Measurements from ENCODE around the gene YOD1. TPM values are rescaled to one million over a fixed set of nuclear protein-coding genes. Genes with fewer than 3 reads are reported as not detected.
"Not testable (repeated sequence)": the region's sequence is repeated elsewhere in the genome, so short reads cannot be mapped to it uniquely, and the experiment has no call there.

Gene YOD1
- total RNA-seq, 1 experiment from 2014 or later, result 19.2 TPM

DNA sequence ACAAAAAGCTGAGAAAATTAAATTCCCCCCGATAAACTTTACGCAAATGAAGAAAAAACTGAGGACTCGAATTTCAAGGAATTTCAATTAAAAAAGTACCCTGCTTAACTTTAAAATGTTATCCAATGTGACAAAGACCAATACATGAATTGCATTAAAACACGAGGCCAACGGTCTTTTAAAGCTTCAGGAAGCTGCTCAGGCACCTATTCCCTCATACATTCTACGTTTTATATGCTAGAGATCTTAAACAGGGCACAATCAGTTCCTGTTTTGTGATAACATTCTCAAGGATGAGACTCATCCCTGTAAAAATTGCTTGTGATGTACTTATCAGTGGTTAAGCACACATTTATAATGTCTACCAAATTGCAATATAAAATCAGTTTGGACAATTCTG is 3.0 kb downstream of the YOD1 start:
- Histone ChIP-seq H3K27me3 (ENCODE audit: control insufficient read depth, insufficient read depth, low read length) (no peaks in the 10 kb centered on the region), H3K4me3 (ENCODE audit: insufficient read depth, low read depth, low read length) (no peak overlapping the region), H3K36me3 (replicated peaks; ENCODE audit: control insufficient read depth, insufficient read depth, low read length) (peaks cover 9% of the 10 kb centered on the region)
- DNase-seq, result no peak

DNA sequence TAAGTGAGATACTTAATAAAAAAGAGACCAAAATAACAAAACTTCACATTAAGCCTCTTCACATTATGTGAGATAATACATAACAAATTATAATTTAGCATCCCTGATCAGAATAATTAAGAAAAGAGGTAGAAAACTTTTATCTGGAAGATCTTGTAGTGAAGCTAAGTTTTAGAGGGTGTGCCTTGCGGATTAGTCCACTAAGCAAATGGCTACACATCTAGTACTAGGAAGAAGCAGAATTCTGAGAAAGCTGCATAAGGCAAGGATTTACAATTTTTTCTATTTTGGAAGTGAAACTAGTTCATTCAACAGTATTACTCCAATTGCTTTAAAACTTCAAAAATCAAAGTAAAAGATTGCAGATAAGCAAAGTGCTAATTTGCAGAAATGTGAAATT is 3.5 kb downstream of the YOD1 start:
- DNase-seq, result no peak
- no peaks in the 10 kb centered on the region for H3K27me3 ChIP-seq (ENCODE audit: control insufficient read depth, insufficient read depth, low read length)
- H3K4me3 ChIP-seq (ENCODE audit: insufficient read depth, low read depth, low read length), result no peak overlapping the region
- H3K36me3 ChIP-seq (replicated peaks; ENCODE audit: control insufficient read depth, insufficient read depth, low read length), result peaks cover 9% of the 10 kb centered on the region

DNA sequence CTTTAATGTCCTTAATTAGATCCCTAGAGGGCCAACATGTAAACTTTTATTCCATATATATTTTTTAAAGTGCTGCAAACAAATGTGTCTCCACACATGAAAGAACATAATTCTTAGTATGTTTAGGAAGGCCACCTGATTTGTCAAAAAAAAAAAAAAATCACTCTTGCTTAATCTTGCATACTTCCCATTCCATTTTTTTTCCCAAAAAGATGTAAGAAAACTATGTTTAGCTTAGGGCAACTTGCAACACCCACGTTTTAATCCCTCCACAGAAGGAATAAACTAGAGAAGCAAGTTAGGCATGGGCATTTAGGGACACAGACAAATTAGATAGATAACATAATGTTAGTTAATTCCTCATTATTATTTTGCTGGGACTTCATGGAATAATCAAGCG is 5.6 kb downstream of the YOD1 start:
- DNase-seq, result no peak
- Histone ChIP-seq H3K27me3 (ENCODE audit: control insufficient read depth, insufficient read depth, low read length) (no peaks in the 10 kb centered on the region), H3K4me3 (ENCODE audit: insufficient read depth, low read depth, low read length) (no peak overlapping the region), H3K36me3 (replicated peaks; ENCODE audit: control insufficient read depth, insufficient read depth, low read length) (peaks cover 9% of the 10 kb centered on the region)

DNA sequence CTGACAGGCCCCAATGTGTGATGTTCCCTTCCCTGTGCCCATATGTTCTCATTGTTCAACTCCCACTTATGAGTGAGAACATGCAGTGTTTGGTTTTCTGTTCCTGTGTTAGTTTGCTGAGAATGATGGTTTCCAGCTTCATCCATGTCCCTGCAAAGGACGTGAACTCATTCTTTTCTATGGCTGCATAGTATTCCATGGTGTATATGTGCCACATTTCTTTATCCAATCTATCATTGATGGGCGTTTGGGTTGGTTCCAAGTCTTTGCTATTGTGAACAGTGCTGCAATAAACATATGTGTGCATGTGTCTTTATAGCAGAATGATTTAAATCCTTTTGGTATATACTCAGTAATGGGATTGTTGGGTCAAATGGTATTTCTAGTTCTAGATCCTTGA is 9.6 kb downstream of the YOD1 start:
- not testable (repeated sequence) for H3K4me3 ChIP-seq (ENCODE audit: insufficient read depth, low read depth, low read length); DNase-seq; H3K36me3 ChIP-seq (replicated peaks; ENCODE audit: control insufficient read depth, insufficient read depth, low read length); H3K27me3 ChIP-seq (ENCODE audit: control insufficient read depth, insufficient read depth, low read length)

DNA sequence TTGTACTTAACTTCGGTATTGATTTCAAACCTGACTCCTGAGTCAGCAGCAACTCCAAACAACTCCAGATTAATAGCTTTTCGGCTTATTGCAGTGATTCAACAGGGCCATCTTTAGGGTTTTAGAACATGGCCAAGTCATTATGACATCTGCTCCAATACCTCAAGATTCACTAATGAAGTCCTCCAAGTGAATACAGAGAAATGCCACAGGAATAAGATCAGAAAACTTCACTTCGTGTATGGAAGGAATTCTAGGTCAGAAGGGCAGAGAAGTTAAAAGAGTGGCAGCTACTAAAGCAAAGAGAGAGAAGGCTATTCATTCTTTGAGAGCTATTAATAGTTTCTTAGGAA is 10.9 kb downstream of the YOD1 start:
- no peak for DNase-seq
- Histone ChIP-seq H3K27me3 (ENCODE audit: control insufficient read depth, insufficient read depth, low read length) (no peaks in the 10 kb centered on the region), H3K4me3 (ENCODE audit: insufficient read depth, low read depth, low read length) (no peak overlapping the region), H3K36me3 (replicated peaks; ENCODE audit: control insufficient read depth, insufficient read depth, low read length) (no peaks in the 10 kb centered on the region)

DNA sequence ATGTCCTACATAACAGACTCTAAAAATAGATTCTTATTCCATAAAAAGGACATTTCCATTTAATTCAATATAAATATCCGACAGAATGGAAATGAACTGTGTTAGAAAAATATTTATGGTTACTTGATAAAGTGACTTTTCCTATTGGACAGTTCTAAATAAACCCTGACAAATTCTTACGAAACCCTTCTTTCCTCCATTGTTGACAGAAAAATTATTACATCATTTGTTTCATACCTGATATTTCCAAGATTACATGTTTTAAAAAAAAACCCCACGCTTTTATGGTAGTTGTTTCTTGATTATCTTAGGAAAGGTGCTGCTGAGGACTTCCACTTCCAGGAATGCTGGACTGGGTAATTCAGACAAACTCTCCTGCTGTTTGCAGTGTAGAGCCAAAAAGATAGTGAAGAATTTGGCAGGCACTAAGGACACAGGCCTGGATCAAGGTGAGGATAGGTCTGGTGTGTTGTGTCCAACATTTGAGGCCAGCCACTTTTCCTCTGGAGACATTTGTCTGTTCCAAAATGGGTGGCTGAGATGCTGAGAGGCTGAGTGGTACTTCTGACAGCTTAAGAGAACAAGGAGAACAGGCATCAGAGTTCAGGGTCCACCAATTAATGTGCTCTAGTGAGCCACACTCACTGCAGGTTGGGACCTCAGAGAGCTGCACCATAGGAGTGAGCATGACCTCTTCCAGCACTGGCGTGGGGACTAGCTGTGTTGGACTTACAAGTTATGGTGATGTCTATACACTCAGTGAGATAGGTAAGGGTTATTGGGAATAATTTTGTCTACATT is 11.4 kb downstream of the YOD1 start:
- no peak for DNase-seq
- no peaks in the 10 kb centered on the region for H3K36me3 ChIP-seq (replicated peaks; ENCODE audit: control insufficient read depth, insufficient read depth, low read length)
- no peaks in the 10 kb centered on the region for H3K27me3 ChIP-seq (ENCODE audit: control insufficient read depth, insufficient read depth, low read length)
- no peak overlapping the region for H3K4me3 ChIP-seq (ENCODE audit: insufficient read depth, low read depth, low read length)

DNA sequence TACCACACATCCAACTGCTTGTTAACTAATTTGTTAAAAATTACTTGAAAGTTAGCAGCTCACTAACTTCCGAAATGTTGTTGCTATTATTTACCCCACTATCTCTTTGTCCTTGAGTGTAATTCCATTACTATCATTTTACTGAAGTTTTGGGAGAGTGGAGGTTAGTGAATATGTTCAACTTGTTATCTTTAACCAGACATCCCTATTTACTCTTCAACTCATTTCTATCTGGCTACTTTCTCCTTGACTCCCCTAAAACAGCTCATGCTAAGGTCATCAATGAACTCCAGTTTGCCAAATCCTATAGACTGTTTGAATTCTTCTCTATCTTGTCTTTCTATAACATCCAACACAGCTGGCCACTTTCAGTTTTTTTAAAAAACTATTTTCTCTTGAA is 14.1 kb downstream of the YOD1 start:
- no peak for DNase-seq
- Histone ChIP-seq H3K4me3 (ENCODE audit: insufficient read depth, low read depth, low read length) (no peak overlapping the region), H3K36me3 (replicated peaks; ENCODE audit: control insufficient read depth, insufficient read depth, low read length) (no peaks in the 10 kb centered on the region), H3K27me3 (ENCODE audit: control insufficient read depth, insufficient read depth, low read length) (no peaks in the 10 kb centered on the region)

DNA sequence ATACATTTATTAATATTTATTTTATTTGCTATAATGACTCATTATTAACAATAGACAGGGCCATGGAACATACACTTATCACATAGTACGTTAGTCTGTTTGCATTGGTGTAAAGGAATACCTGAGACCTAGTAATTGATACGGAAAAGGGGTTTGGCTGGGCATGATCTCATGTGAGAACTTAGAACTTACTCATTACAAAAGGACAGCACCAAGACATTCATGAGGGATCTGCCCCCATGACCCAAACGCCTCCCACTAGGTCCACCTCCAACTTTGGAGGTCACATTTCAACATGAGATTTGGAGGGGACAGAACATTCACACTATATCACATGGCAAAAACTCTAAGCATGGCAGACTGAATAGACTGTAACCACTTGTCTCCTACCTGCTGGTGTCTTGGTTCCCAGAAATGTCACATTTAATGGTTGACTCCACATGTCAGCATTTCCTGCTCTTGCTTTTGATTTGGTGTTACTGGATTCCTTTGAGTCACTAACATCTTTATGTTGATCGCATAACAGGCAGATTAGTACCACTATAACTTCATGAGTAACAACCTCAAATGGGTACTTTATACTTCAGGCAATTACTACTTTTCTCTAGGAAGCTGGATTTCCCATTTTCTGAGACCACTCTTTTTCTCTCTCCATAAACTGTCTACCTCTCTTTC is 15.0 kb downstream of the YOD1 start:
- H3K36me3 ChIP-seq (replicated peaks; ENCODE audit: control insufficient read depth, insufficient read depth, low read length), result no peaks in the 10 kb centered on the region
- DNase-seq, result no peak
- H3K27me3 ChIP-seq (ENCODE audit: control insufficient read depth, insufficient read depth, low read length), result no peaks in the 10 kb centered on the region
- H3K4me3 ChIP-seq (ENCODE audit: insufficient read depth, low read depth, low read length), result no peak overlapping the region

DNA sequence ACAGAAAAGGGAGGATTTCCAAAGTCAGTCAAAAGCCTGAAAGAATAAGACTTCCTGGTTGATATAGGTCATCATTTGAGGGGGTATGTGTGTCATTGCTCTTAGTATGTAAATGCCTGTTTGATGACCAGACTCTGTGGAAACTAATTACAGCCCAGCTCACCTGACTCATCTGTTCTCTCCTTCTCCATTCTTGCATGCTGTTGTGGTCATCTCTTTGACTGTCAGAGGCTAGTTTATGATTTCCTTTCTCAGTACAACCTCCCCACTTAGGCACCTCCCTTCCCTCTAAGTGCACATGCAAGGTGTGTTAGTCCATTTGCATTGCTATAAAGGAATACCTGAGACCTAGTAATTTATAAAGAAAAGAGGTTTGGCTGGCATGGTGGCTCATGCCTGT is 16.0 kb downstream of the YOD1 start:
- no peak overlapping the region for H3K4me3 ChIP-seq (ENCODE audit: insufficient read depth, low read depth, low read length)
- no peaks in the 10 kb centered on the region for H3K27me3 ChIP-seq (ENCODE audit: control insufficient read depth, insufficient read depth, low read length)
- DNase-seq, result no peak
- H3K36me3 ChIP-seq (replicated peaks; ENCODE audit: control insufficient read depth, insufficient read depth, low read length), result no peaks in the 10 kb centered on the region

DNA sequence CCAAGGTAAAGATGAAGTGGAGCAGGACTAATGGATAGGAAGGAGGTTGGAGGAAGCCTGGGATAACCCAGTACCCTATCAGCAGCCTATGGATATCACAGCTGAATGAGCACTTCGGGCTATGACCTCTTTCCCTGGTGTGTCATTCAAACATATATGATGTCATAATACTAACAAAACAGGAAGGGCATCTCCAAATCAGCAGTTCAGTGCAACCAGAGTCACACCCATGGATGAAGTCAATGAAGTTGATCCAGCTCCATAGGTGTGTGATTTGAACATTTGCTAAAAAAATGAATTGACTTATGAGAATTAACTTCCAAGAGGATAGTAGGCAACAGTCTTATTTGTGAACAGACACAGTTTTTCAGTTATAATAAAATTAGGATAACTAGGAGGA is 16.8 kb downstream of the YOD1 start:
- Histone ChIP-seq H3K27me3 (ENCODE audit: control insufficient read depth, insufficient read depth, low read length) (no peaks in the 10 kb centered on the region), H3K36me3 (replicated peaks; ENCODE audit: control insufficient read depth, insufficient read depth, low read length) (no peaks in the 10 kb centered on the region), H3K4me3 (ENCODE audit: insufficient read depth, low read depth, low read length) (no peak overlapping the region)
- DNase-seq, result no peak

DNA sequence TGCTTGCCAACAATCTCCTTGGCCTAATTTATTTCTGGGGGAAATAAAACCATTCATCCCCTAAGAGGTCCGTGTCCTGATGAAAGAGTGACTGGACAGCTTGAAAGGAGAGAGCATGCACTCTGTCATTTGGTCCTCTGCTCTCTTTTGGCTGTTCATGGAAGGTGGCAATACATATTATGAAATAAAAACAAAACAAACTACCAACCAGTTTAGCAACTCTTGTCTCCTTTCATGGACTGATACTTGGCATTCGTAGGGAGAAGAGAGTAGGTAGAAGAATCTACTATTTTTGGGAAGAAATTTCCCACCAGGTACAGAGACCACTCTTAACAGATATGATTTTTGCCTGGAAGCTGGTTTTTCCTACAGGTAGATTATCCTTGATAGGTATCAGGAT is 17.7 kb downstream of the YOD1 start:
- Histone ChIP-seq H3K4me3 (ENCODE audit: insufficient read depth, low read depth, low read length) (no peak overlapping the region), H3K36me3 (replicated peaks; ENCODE audit: control insufficient read depth, insufficient read depth, low read length) (no peaks in the 10 kb centered on the region), H3K27me3 (ENCODE audit: control insufficient read depth, insufficient read depth, low read length) (no peaks in the 10 kb centered on the region)
- no peak for DNase-seq

DNA sequence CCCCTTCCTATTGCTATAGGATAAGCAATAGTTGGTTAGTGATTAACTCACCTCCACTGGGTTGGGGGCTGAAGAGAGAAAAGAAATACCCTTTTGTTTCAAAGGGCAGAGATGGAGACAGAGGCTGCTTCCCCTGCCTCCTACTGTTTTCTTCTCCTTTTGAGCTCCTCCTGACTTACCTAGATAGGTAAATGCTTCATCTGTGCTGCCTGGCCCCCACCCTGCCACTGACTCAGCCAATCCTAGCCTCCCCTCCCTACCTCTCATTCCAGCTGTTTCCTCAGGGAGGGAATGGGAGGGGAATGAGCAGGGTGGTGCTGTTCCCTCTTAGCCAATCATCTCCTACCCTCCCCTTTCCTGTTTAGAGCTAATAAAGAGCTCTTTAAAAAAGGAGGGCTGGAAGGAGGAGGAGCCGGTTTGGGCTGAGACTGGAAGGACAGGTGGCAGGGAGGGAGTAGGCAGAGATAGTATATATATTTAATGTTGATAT is 18.4 kb downstream of the YOD1 start, which contains the start of gene C1orf116:
Gene C1orf116 (minus strand): TSS at position 229 of the 490 bp plus-strand sequence. CDS start 5,158 bp downstream, outside the sequence.
- no peaks in the 10 kb centered on the region for H3K27me3 ChIP-seq (ENCODE audit: control insufficient read depth, insufficient read depth, low read length)
- H3K4me3 ChIP-seq (ENCODE audit: insufficient read depth, low read depth, low read length), result no peak within 1 kb of the TSS
- no peaks in the 10 kb centered on the region for H3K36me3 ChIP-seq (replicated peaks; ENCODE audit: control insufficient read depth, insufficient read depth, low read length)
- DNase-seq, result peak; percentile 92

DNA sequence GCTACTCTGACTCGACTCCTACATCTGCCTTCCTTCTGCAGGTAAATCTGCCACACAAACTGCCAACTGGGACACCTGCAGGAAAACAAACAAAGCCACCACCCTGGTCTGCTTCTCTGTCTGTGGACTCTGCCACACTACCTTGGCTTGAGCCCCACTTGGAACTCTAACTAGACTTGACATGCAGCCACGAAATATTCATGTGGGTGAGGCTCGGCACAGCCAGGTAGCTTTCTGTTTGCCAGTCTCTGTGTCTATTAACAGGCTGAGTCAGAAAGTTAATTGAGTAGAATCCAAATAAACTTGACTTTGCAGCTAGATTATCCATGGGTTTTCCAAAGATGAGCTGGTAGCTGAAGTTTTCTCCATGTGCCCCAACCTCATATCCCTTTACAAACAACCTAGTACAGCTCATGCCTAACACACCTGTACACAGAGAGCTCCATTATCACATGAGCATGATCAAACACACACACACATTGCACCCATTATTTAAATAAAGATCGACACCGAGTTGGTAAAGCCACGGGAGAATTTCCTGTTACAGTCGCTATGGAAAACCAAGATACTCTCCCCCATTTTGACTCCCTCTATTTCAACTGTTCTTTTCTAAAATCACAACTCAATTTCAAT is 19.3 kb downstream of the YOD1 start:
- no peak overlapping the region for H3K4me3 ChIP-seq (ENCODE audit: insufficient read depth, low read depth, low read length)
- no peaks in the 10 kb centered on the region for H3K27me3 ChIP-seq (ENCODE audit: control insufficient read depth, insufficient read depth, low read length)
- no peaks in the 10 kb centered on the region for H3K36me3 ChIP-seq (replicated peaks; ENCODE audit: control insufficient read depth, insufficient read depth, low read length)

DNA sequence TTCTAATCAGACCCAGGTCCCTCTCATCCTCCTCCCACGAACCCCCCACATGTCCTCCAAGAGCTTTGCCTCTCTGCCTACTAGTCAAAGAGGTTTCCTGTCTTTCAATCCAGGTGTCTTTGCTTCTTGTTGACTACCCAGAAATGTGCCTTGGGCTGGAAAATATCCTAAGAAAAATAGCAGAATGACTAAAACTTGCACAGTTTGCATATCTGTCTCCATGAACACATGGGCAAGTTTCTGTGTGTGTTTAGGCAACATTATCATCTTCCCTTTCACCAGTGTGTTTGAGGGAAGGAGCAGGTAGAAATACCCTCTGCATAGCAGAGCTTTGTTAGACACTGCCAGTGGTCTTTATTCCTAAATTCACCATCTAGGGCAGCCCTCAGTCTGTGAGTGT is 20.0 kb downstream of the YOD1 start:
- H3K27me3 ChIP-seq (ENCODE audit: control insufficient read depth, insufficient read depth, low read length), result no peaks in the 10 kb centered on the region
- H3K36me3 ChIP-seq (replicated peaks; ENCODE audit: control insufficient read depth, insufficient read depth, low read length), result no peaks in the 10 kb centered on the region
- no peak for DNase-seq
- H3K4me3 ChIP-seq (ENCODE audit: insufficient read depth, low read depth, low read length), result no peak overlapping the region

More for the DNA sequence above, 19.3 kb downstream of the YOD1 start:
- no peak for DNase-seq

DNA sequence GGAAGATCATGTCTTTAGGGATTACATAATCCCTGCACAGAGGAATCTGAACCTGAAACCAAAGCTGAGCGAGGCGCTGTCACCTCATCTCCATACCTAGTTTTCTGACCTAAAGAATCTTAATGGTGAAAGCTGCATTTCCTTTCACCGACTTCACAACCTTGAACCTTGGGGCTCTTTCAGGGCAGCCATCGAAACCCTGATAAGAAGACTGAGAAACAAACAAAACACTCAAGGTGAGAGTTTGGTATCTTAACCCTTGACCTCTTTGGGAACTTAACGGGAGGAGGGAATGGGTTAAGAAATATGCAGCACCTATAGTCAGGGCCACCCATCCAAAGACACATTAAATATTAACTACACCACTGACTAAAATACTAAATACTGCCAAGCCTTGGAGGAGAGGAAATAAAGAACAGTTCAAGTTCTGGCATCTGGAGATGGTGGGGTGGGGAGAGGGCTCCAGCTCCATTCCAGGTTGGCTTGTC is 20.4 kb downstream of the YOD1 start:
- Histone ChIP-seq H3K4me3 (ENCODE audit: insufficient read depth, low read depth, low read length) (no peak overlapping the region), H3K27me3 (ENCODE audit: control insufficient read depth, insufficient read depth, low read length) (no peaks in the 10 kb centered on the region), H3K36me3 (replicated peaks; ENCODE audit: control insufficient read depth, insufficient read depth, low read length) (no peaks in the 10 kb centered on the region)
- no peak for DNase-seq
